Mucosa of descending colon (tissue), 3 donors: ENCODE results near the gene OR7G3. TPM values are rescaled to one million over a fixed set of nuclear protein-coding genes. Genes with fewer than 3 reads are reported as not detected.

Experiments
- ATAC-seq: fragments of 200-7000 bp; cut with Tn5 transposase; one replicate; pipeline ENCODE4 v1.9.1; 2020; ENCODE audit warnings: mild to moderate bottlenecking, moderate library complexity
- DNase-seq, 3 donors: peaks; one replicate each; pipeline ENCODE4 v3.0.0-alpha.2; 2020
- H3K36me3 ChIP-seq: fragments of 200-600 bp; one replicate; pipeline ENCODE4 v1.8.0; 2021; ENCODE audit warnings: low read depth, mild to moderate bottlenecking
- H3K4me1 ChIP-seq: fragments of 200-600 bp; one replicate; pipeline ENCODE4 v1.8.0; 2021; ENCODE audit warnings: low read depth, mild to moderate bottlenecking
- H3K4me3 ChIP-seq: fragments of 200-600 bp; one replicate; pipeline ENCODE4 v1.8.0; 2021; ENCODE audit warnings: mild to moderate bottlenecking
- H3K9me3 ChIP-seq: fragments of 200-600 bp; one replicate; pipeline ENCODE4 v1.8.0; 2021; ENCODE audit warnings: mild to moderate bottlenecking
- intact Hi-C, 2 donors: fragments of 100-400 bp; cut with DNase I in 1 of 2; cut with micrococcal nuclease in 1 of 2; formaldehyde crosslinking; loops; one replicate each; pipeline versions ENCODE4 v1.11.0 to v1.11.1; 2022; cut with DNase I, micrococcal nuclease
- total RNA-seq, 3 donors: library from RNA; stranded (reverse); fragmentation: NEBNext Ultra II Directional in 2 of 3; extraction: Animal tissue kit (Norgen Biotek cat#: 25700) in 2 of 3; gene quantifications; one replicate each; pipeline versions ENCODE4 v1.2.1 to v1.2.4, GENCODE V29; 2021 to 2023
- TF ChIP-seq, protein P1 (sequence below): fragments of 200-600 bp; IDR thresholded peaks from one replicate; pipeline ENCODE4 v1.8.0; 2022; ENCODE audit warnings: antibody characterized with exemption, mild to moderate bottlenecking
- donor health status: DM: no; HTN: no; CAD: no; lungs with moderate emphysema.
- donor health status: DM: no; HTN: no; CAD: no.
- donor health status: DM: no; HTN: yes; CAD: no.

OR7G3 gene
- total RNA-seq, 3 donors from 2014 or later, result not detected

DNA sequence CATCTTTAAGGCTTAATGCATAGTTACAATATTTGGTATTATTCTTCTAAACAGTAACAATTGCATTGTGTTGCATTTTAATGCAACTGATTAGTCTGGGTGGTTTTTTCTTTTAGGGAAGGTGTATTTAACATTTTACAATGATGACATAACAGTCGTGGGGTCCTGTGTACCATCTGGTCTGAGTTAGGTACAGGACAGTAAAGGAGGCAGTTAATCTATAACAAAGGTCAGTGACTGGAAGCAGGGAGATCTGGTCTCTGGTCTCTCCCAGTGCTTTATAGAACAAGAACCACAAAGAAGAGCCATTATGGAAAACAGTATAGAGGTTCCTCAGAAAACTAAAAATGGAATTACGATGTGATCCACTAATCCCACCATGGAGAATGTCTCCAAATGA lies 16.8 kb downstream of the OR7G3 start:
- no peaks in the 10 kb centered on the region for H3K36me3 ChIP-seq
- intact Hi-C loops, result no loop called here
- no peak overlapping the region for H3K4me3 ChIP-seq
- H3K4me1 ChIP-seq, result no peaks in the 10 kb centered on the region
- H3K9me3 ChIP-seq, result no peaks in the 10 kb centered on the region
- DNase-seq, result no peak
- no peak for ATAC-seq
- TF ChIP-seq, protein P1, sequence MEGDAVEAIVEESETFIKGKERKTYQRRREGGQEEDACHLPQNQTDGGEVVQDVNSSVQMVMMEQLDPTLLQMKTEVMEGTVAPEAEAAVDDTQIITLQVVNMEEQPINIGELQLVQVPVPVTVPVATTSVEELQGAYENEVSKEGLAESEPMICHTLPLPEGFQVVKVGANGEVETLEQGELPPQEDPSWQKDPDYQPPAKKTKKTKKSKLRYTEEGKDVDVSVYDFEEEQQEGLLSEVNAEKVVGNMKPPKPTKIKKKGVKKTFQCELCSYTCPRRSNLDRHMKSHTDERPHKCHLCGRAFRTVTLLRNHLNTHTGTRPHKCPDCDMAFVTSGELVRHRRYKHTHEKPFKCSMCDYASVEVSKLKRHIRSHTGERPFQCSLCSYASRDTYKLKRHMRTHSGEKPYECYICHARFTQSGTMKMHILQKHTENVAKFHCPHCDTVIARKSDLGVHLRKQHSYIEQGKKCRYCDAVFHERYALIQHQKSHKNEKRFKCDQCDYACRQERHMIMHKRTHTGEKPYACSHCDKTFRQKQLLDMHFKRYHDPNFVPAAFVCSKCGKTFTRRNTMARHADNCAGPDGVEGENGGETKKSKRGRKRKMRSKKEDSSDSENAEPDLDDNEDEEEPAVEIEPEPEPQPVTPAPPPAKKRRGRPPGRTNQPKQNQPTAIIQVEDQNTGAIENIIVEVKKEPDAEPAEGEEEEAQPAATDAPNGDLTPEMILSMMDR, result no peak

DNA sequence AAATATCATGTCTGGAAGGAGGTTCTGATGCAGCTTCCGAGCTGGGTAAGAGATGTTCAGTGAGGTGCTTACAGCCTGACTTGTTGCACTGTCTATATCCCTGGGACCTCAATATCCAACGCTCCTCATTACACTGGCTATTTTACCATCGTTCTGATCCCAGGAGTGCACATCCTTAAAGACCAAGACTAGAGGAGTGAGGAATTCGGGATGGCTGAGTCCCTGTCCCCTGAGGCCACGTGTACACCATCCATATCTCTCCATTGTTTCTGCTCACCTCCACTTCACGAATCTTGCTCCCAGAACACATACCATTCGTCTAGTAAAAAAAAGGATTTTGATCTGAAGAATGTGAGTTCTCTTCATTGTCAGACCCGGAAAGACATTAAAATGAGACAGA lies 19.4 kb downstream of the OR7G3 start, which contains the start of gene OR7G2:
Gene OR7G2 (minus strand): TSS at position 101 of the 400 bp plus-strand sequence. CDS start 4,232 bp downstream, outside the sequence.
- intact Hi-C loops, result no loop called here
- DNase-seq (no peak), ATAC-seq (no peak)
- no peaks in the 10 kb centered on the region for H3K9me3 ChIP-seq
- H3K4me1 ChIP-seq, result no peaks in the 10 kb centered on the region
- H3K36me3 ChIP-seq, result no peaks in the 10 kb centered on the region
- no peak within 1 kb of the TSS for H3K4me3 ChIP-seq
- TF ChIP-seq, protein P1, result no peak

DNA sequence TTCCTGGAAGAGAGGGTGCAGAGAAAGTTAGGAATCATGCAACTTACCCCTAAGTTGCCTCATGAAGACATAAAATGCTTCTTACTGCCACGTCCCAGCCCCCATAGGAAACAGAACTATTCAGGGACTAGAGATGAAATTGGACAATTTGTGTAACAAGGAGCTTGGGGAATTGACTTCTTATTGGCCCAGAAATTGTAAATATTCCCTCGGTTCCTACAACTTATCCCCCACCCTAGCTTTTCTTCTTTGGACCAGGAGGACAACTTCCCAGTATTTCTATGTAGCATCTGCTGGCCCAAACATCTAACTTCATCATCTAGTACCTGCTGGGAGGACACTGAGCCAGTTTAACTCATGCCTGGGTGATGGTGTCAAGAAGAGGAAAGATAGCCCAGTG lies 40.0 kb downstream of the OR7G3 start, which contains the start of gene OR1M1:
Gene OR1M1 (plus strand): TSS at position 301 of the 400 bp plus-strand sequence. CDS start 6,184 bp downstream, outside the sequence.
- ATAC-seq (no peak), DNase-seq (no peak)
- H3K9me3 ChIP-seq, result no peaks in the 10 kb centered on the region
- TF ChIP-seq, protein P1, result no peak
- no peaks in the 10 kb centered on the region for H3K36me3 ChIP-seq
- no peaks in the 10 kb centered on the region for H3K4me1 ChIP-seq
- no peak within 1 kb of the TSS for H3K4me3 ChIP-seq
- intact Hi-C loops, result no loop called here

DNA sequence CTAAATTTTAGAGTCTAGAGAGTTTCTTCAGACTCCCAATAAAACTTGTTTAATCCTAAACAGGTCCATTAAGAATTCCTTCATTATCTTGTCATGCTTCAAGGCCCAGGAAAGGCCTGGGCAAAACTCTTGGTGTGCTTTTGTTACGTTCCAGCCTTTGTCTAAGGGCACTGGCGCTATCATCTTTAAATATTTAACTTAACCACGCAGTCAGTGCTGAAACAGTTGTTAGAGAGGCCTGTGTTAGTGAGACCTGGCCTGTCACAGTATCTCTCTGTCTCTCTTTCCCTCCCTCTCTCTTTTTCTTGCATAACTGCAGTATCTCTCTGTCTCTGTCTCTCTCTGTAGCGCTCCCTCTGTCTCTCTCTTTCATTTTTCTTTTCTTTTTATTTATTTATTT lies 48.1 kb downstream of the OR7G3 start:
- Histone ChIP-seq H3K36me3 (no peaks in the 10 kb centered on the region), H3K9me3 (no peaks in the 10 kb centered on the region), H3K4me1 (no peaks in the 10 kb centered on the region), H3K4me3 (no peak overlapping the region)
- TF ChIP-seq, protein P1, result no peak
- DNase-seq (no peak), ATAC-seq (no peak)
- intact Hi-C loops, result loop anchor here in 1 of 2 donors (5.0 kb wide), 1 partner anchor 421 kb away; no protein-coding TSS in a partner anchor

DNA sequence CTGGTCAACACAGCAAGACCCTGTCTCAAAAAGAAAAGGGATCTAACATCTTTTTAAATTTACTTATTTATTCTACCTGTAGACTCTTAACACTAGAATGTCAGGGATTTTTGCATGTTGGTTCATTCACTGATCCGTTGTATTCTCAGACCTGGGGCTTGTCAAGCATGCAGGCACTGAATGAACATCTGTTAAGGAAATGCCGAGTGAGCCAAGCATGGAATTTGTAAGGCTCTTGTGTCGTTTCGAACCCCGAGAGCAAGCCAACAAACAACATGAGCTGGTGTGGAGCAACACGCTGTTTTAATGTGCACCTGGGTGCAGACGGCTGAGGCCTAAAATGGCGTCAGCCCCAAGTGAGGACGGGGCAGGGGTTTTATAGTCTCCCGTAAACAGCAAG lies 49.8 kb downstream of the OR7G3 start:
- intact Hi-C loops, result loop anchor here in 1 of 2 donors (5.0 kb wide), 1 partner anchor 420 kb away; no protein-coding TSS in a partner anchor
- ATAC-seq, result no peak
- TF ChIP-seq, protein P1, result no peak

More for the DNA sequence above, 49.8 kb downstream of the OR7G3 start:
- Histone ChIP-seq H3K36me3 (no peaks in the 10 kb centered on the region), H3K4me3 (no peak overlapping the region), H3K9me3 (no peaks in the 10 kb centered on the region), H3K4me1 (no peaks in the 10 kb centered on the region)
- no peak for DNase-seq

Other genes starting within 250 kb of the OR7G3 start
- gene MUC16, start 116.5 kb downstream of the OR7G3 start, total RNA-seq, result under 1 TPM in 2 of 3 donors, not detected in 1; under 0.01 TPM
- not detected for gene OR1M1, start 39.9 kb downstream of the OR7G3 start, total RNA-seq
- not detected for gene OR7G2, start 19.5 kb downstream of the OR7G3 start, total RNA-seq
- gene OR7G1, start 11.2 kb downstream of the OR7G3 start, total RNA-seq, result not detected
- 10 to 100 TPM; 26.4 to 37.1 (median 29.5) TPM for gene ZNF317, start 13.4 kb upstream of the OR7G3 start, total RNA-seq
- not detected for gene OR7D2, start 52.0 kb upstream of the OR7G3 start, total RNA-seq
- not detected for gene OR7D4, start 92.6 kb upstream of the OR7G3 start, total RNA-seq
- gene OR7E24, start 124.0 kb upstream of the OR7G3 start, total RNA-seq, result not detected
- gene ZNF699, start 182.9 kb upstream of the OR7G3 start, total RNA-seq, result 1 to 10 TPM; 2.7 to 6.2 (median 4.4) TPM
- gene ZNF559, start 197.2 kb upstream of the OR7G3 start, total RNA-seq, result 10 to 100 TPM in 2 of 3 donors, 1 to 10 TPM in 1; 7.8 to 19.5 (median 10.4) TPM
- gene ZNF177, start 236.1 kb upstream of the OR7G3 start, total RNA-seq, result 1 to 10 TPM in 2 of 3 donors, not detected in 1; 2.5 to 5.5 TPM